Stimulated activated CD8-positive, alpha-beta memory T cell treated with anti-CD3 and anti-CD28 coated beads, Interleukin-15, amount 100 ng/mL, for 48 hours (primary cell): ENCODE data around the gene CYB5D1.
A peak's percentile ranks its signal among the peaks of the same experiment; 100 is the strongest.
"Not testable (repeated sequence)": the region's sequence is repeated elsewhere in the genome, so short reads cannot be mapped to it uniquely, and the experiment has no call there.

ENCODE experiments used
- DNase-seq, 2 donors: peaks; one replicate each; pipeline ENCODE4 v3.0.0-alpha.2; 2020; ENCODE audit warnings: low read depth in 2 of 2

CYB5D1 gene

DNA sequence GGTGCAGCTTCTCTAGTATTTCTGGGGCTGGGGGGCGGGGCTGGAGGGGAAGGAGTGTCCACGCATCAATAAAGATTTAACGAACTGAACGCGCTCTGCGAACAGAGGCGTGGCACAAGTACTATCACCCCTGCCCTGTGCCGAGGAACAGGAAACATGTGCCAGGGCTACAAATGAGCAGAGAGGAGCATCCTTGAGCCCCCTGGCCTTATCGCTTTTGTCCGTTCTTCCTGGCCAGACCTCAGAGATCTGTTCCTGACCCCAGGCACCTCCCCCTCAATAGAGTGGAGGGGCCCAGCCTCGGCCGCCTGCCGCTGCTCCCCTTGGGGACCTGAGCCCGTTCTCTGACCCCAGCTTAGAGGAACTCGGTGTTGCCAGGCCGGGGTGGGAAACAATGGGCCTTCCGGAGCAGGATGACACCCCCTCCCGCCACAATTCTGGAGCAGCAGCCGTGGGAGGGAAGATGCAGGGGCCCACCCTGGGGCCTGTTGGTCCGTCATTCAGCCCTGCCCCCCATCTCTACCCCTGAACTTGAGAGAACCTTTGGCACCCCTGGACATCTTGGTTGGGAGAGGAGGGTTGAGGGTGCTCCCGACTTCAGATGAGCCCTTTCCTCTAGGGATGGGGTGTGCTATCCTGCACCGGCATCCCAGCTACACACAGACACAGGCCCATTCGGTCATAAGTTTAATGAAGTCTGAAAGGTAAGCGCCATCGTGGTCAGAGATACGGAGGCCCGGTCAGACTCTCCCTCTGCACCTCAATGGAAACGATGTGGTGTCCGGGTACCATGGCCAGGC is 1.6 kb upstream of the CYB5D1 start:
- DNase-seq = no peak

DNA sequence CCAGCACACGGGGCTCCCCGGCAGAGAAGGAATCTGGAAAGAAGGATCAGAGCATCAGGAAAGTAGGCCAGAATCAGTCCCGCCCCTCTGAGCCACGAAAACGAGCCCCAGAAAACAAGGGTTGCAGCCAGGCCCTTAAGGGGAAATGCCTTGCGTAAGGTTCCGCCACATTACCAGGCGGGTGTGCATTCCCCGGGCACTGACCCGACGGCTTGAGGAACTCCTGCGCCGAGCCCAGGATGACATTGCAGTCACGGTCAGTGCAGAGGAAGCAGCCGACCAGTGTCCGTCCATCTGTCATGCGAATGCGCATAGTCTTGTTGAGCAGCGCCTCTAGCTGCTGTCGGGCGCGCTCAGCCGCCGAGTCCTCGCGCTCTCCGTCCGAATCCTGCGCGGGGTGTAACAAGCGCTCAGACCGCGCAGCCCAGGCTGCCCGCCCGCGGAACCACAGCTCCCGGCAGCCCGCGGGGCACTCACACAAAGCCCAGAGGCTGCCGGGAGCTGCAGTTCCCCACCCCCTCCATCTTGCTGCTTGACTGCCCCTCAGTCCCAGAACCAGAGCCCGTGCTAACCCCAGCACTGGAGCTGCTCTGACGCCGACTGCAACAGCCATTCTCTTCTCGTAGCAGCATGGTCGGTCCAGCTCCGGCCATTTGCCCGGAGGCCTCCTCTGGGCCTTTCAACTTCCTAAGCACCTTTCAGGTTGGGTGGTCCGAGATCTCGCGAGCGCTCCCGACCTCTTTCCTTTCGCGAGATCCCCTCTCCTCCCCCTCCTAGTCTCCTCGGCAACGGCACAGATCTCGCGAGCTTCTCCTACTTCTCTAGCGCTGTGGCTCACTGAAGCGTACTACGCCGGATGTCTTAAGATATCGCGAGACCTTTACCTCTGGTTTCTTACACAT is 741 bp upstream of the CYB5D1 start, which contains the start of gene NAA38:
Gene NAA38, minus strand, starts transcription at position 749 of the 902 bp plus-strand sequence. Its CDS starts 96 bp downstream, at position 653.
- peak; percentile 86 to 90 for DNase-seq

DNA sequence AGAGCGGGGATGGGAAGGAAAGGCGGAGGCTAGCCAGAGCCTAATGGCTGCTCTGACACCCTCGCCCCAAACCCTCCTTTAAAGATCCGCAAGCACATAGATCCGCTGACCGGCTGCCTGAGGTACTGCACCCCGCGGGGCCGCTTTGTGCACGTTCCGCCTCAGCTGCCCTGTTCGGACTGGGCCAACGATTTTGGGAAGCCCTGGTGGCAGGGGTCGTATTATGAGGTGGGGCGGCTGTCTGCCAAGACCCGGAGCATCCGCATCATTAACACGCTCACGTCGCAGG is 663 bp downstream of the CYB5D1 start:
- no peak for DNase-seq

GRCh38 chr17:7859028-7859427 is 1.2 kb downstream of the CYB5D1 start:
- no peak for DNase-seq

DNA sequence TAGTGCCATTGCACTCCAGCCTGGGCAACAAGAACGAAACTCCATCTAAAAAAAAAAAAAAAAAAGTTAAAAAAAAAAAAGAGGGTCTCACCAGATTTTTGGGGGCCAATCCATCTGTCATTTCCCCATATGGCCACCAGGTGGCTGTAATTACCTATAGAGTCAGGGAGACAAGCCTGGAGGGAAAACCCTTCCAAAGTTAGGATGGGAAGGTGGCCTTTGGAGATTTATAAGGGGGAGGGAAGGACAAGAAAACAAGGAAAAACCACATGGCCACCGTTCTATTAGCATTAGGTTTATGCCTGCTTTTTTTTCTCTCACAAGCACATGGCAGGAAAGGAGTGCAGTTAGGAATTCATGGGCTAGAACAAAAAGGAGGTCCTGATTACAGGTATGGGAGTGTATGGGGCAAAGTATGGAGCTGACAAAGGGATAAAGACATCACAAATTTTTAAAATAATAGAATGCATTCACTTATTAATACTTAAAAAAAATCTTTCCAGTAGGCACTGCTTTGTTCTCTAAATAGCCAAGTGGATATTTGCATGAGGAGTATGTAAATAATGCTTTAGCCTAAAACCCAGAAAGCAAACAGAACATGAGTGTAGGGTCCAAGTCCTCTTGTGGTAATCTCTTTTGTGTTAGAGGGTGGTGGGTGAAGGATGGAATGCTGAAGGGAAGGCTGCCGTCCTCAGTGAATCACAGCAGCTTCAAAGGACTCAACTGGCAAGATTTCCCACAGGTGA is 5.1 kb downstream of the CYB5D1 start:
- no peak for DNase-seq

DNA sequence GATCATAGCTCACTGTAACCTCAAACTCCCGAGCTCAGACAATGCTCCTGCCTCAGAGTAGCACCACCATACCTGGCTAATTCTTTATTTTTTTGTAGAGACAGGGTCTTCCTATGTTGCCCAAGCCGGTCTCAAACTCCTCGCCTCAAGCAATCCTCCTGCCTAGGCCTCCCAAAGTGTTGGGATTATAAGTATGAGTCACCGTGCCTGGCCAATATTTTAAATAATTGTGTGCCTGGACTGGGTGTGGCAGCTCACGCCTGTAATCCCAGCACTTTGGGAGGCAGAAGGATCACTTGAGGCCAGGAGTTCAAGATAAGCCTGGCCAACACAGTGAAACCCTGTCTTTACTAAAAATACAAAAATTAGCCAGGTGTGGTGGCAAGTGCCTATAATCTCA is 6.6 kb downstream of the CYB5D1 start:
- not testable (repeated sequence) for DNase-seq

DNA sequence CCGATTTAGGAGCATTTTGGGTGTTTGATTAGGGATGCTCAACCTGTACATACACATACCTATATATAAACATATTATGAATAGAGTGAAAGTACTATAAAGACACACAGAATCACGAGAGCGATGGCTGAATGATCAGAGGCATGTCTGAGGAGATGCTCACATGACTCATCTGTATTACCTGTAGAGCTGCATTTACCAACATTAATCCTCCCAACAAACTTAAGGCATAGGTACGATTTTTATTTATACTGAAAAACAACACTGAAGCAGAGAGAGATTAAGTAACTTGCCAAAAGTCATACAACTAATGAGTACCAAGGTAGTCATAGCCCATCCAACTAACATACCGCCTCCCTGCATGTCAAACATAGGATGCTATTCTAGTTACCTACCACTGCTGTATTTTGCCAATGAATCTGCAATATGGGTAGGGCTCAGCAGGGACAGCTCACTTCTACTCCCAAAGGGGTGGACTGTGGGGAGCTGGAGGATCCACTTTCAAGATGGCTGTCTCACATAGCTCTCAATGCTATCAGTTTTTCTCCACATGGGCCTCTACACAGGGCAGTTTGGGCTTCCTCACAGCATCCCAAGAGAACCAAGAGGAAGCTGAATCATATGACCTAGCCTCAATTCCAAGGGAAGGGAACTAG is 7.3 kb downstream of the CYB5D1 start:
- DNase-seq = no peak

DNA sequence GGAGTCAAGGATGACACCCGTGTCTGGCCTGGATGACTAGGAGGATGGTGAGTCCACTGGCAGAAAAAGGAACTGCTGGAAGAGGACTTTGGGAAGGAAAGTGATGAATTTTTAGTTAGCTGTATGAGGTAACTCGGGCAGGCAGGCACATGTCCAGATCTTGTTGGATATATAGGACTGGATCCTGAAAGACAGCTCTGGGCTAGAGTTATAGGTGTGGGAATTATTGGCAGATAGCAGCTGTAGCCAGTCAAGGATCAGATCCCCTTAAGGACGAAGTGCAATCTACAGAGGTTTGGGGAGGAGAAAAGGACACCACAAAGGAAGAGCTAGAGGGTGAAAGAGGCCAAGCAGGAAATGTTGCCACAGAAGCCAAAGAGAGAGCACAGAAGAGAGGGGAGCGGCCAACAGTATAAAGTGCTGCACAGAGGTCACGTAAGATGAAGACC is 10.1 kb downstream of the CYB5D1 start:
- no peak for DNase-seq

DNA sequence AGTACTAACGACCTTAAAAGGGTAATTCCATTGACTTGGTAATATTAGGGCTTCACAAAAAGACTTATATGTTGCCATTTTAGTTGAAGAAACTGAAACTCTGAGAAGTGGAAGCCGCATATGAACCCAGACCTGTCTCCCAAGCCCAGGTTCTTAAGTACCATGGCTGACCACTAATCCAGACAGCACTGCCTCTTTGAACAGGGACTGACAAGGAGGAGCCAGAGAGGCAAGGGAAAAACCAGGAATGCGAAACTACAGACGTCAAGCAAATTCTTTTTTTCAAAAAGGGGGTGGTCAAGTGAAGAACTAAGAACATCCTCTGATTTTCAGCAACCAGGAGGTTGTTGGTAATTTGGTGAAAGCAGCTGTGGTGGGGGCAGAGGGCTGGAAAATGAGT is 15.2 kb downstream of the CYB5D1 start:
- no peak for DNase-seq

GRCh38 chr17:7875804-7876370 is 18.1 kb downstream of the CYB5D1 start:
- no peak for DNase-seq

GRCh38 chr17:7878234-7878633 is 20.4 kb downstream of the CYB5D1 start:
- no peak for DNase-seq

GRCh38 chr17:7880076-7880868 is 22.5 kb downstream of the CYB5D1 start:
- DNase-seq = no peak

DNA sequence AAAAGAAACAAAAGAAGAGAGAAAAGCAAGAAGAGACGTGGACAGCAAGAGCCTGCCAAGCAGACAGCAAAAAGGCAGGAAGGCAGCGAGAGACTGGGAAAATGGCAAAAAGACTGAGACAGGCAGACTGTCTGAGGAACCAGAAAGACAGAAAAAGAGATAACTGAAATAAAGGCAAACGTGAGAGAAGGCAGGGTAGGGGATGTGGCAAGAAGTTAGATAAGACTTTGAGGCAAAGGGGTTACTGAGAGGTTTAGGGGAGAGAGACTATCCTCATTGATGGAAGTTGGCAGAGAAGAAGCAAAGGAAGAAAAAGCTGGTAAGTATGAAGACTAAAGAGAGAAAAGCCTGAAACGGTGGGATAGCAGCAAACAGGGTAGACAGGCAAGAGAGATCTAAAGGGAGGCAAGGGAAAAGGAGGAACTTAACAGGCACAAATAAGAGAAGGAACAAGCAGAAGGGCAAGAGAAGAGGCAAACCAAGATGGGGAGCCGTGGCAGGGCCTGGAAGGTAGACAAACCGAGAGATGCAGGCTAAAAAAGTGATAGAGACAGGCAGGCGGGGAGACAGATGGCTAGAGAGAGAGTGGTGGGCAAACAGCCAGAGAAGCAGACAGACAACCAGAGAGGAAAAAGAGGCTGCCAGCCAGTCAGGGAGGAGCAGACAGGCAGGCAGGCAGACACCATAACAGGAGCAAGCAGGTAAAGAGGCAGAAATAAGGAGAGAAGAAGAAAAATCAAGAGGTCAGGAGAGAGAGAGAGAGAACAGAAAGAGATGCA is 23.7 kb downstream of the CYB5D1 start:
- DNase-seq = no peak

- DNase-seq = no peak
Measured at GRCh38 chr17:7882068-7882467, 24.3 kb downstream of the CYB5D1 start.

DNA sequence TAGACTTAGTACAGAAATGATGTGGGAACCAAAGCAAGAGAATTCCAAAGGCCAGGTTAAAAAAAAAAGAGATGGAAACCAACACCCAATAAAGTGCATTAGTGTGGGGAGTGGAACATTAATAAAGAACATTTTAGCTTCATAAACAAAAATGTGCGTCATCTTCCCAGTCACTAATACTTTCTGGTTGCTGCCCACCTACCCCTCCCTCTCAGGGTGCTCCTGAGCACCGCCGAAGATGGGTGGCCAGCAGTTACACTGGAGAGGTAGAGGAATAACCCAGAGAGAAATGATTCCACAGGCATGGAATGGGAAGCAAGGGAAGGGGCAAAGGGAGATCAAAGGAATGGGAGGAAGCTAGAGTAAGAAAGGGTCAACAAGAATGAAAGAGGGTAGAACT is 24.8 kb downstream of the CYB5D1 start:
- DNase-seq = no peak

GRCh38 chr17:7883781-7884386 is 26.1 kb downstream of the CYB5D1 start:
- DNase-seq = no peak

DNA sequence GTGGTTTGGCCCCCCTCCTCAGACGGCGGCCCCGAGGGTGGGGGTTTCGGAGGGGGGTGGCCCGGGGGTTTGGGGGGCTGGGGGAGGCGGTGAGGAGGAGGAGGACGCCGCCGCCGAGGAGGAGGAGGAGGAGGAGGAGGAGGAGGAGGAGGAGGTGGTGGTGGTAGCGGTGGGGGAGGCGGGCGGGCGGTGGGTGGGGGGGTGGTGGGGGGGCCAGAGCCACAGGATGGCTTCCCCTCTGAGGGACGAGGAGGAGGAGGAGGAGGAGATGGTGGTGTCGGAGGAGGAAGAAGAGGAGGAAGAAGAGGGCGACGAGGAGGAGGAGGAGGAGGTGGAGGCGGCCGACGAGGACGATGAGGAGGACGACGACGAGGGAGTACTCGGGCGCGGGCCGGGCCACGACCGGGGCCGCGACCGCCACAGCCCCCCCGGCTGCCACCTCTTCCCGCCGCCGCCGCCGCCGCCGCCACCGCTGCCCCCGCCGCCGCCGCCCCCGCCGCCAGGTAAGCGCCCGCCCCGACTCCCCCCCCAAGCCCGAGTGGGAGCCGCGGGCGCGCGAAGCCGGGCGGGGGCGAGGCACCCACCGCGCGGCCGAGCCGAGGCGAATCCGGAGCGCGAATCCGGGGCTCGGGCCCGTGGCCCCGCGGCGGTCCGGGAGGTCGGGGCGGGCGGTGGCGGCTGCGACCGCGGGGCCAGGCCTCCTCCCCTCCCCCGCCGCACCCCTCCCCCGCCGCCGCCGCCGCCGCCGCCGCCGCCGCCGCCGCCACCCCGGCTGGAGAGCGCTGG is 27.0 kb downstream of the CYB5D1 start:
- DNase-seq = peak in 1 of 2 donors; percentile 13
